Natural killer cell (primary cell): ENCODE results near the gene ZBTB43. TPM values are rescaled to one million over a fixed set of nuclear protein-coding genes. Genes with fewer than 3 reads are reported as not detected.

ENCODE experiments used
- ATAC-seq, 3 donors: fragments of 150-1000 bp in 2 of 3; fragments of 200-7000 bp in 1 of 3; cut with Tn5 transposase; 1 replicate in 1 of 3; 2 replicates in 2 of 3; pipeline ENCODE4 v1.10.0; 2021; ENCODE audit warnings: mild to moderate bottlenecking in 2 of 3, moderate library complexity in 2 of 3
- DNase-seq, 2 donors: peaks; one replicate each; pipeline versions ENCODE4 v3.0.0 to v3.0.0-alpha.2; 2013 to 2021; ENCODE audit warnings: mixed read lengths in 1 of 2
- H3K27ac ChIP-seq: one replicate; pipeline ENCODE4 v1.5.1; 2013; ENCODE audit warnings: mild to moderate bottlenecking, low read length
- H3K27me3 ChIP-seq: one replicate; pipeline ENCODE4 v1.6.1; 2013; ENCODE audit warnings: low read length; ENCODE audit not compliant: control insufficient read depth, insufficient read depth
- H3K36me3 ChIP-seq: one replicate; pipeline ENCODE4 v1.6.1; 2013; ENCODE audit warnings: low read length; ENCODE audit not compliant: control insufficient read depth, insufficient read depth
- H3K4me1 ChIP-seq: one replicate; pipeline ENCODE4 v1.6.1; 2013; ENCODE audit warnings: low read length; ENCODE audit not compliant: control insufficient read depth, insufficient read depth
- H3K4me3 ChIP-seq: one replicate; pipeline ENCODE4 v1.5.1; 2013; ENCODE audit warnings: low read length
- H3K9me3 ChIP-seq: one replicate; pipeline ENCODE4 v1.6.1; 2013; ENCODE audit warnings: low read length; ENCODE audit not compliant: control insufficient read depth, insufficient read depth
- H3K27ac Mint-ChIP-seq, 2 donors: one replicate each; pipeline ENCODE4 v1.8.0; 2022; ENCODE audit warnings: mild to moderate bottlenecking in 2 of 2, mixed read lengths in 2 of 2, moderate library complexity in 1 of 2
- H3K27me3 Mint-ChIP-seq, 2 donors: one replicate each; pipeline ENCODE4 v1.8.0; 2022; ENCODE audit warnings: low read depth in 2 of 2, mixed read lengths in 2 of 2
- H3K36me3 Mint-ChIP-seq: one replicate; pipeline ENCODE4 v1.8.0; 2022; ENCODE audit warnings: mixed read lengths
- H3K4me1 Mint-ChIP-seq, 2 donors: one replicate each; pipeline ENCODE4 v1.8.0; 2022; ENCODE audit warnings: mixed read lengths in 2 of 2
- H3K4me3 Mint-ChIP-seq: one replicate; pipeline ENCODE4 v1.8.0; 2022; ENCODE audit warnings: mild to moderate bottlenecking, moderate library complexity, mixed read lengths
- H3K9me3 Mint-ChIP-seq, 2 donors: one replicate each; pipeline ENCODE4 v1.8.0; 2022; ENCODE audit warnings: mixed read lengths in 2 of 2
- CTCF ChIP-seq: fragments of 200-600 bp; IDR thresholded peaks from one replicate; pipeline ENCODE4 v1.8.0; 2022; ENCODE audit warnings: antibody characterized with exemption
- WGBS: methylation state at CpG from one replicate; pipeline ENCODE4 v1.1.7; 2013; ENCODE audit warnings: missing lambda C conversion rate; ENCODE audit not compliant: insufficient coverage; 5-methylcytosine and 5-hydroxymethylcytosine counted together
- intact Hi-C: fragments of 100-400 bp; cut with micrococcal nuclease; formaldehyde crosslinking; loops from one replicate; pipeline ENCODE4 v1.14.2; 2022
- total RNA-seq, 4 donors: library from RNA; stranded (reverse); fragments of 120-200 nt in 1 of 4; gene quantifications; one replicate each; pipeline versions ENCODE4 v1.2.3 to v1.2.4, GENCODE V29; 2013 to 2022

Gene ZBTB43
- total RNA-seq, 3 donors from 2014 or later (not counting 1 experiment from before 2014, with no cell fraction given): 42.1 to 61.0 (median 57.2) TPM

GRCh38 chr9:126838055-126838811, 33.4 kb downstream of the ZBTB43 start:
- ATAC-seq (no peak), DNase-seq (no peak)
- H3K9me3 ChIP-seq: no peaks in the 10 kb centered on the region
- Mint-ChIP-seq H3K27me3 (no peaks in the 10 kb centered on the region), H3K4me1 (peaks cover 22 to 41% of the 10 kb centered on the region in 2 donors), H3K4me3 (no peak overlapping the region), H3K27ac (peak overlapping the region; percentile 16 to 31), H3K9me3 (no peaks in the 10 kb centered on the region), H3K36me3 (peaks cover 17% of the 10 kb centered on the region)
- H3K27ac ChIP-seq: no peak overlapping the region
- intact Hi-C loops: no loop called here
- H3K36me3 ChIP-seq: peaks cover 18% of the 10 kb centered on the region
- no peaks in the 10 kb centered on the region for H3K27me3 ChIP-seq
- WGBS: 82% methylated on average over 7 of the region's 7 CpGs
- no peak for TF ChIP-seq CTCF
- no peak overlapping the region for H3K4me3 ChIP-seq
- no peaks in the 10 kb centered on the region for H3K4me1 ChIP-seq

- ATAC-seq: no peak
- H3K27ac Mint-ChIP-seq: peak overlapping the region; percentile 16 to 31
- H3K36me3 Mint-ChIP-seq: peaks cover 11% of the 10 kb centered on the region
- TF ChIP-seq CTCF: no peak
- H3K4me1 Mint-ChIP-seq: peaks cover 19 to 40% of the 10 kb centered on the region in 2 donors
- no peak overlapping the region for H3K4me3 ChIP-seq
- H3K27me3 ChIP-seq: no peaks in the 10 kb centered on the region
- H3K9me3 Mint-ChIP-seq: no peaks in the 10 kb centered on the region
- DNase-seq: no peak
- peaks cover 12% of the 10 kb centered on the region for H3K36me3 ChIP-seq
- no peak overlapping the region for H3K27ac ChIP-seq
- no peaks in the 10 kb centered on the region for H3K27me3 Mint-ChIP-seq
- H3K4me1 ChIP-seq: no peaks in the 10 kb centered on the region
- H3K9me3 ChIP-seq: no peaks in the 10 kb centered on the region
- no peak overlapping the region for H3K4me3 Mint-ChIP-seq
- WGBS: 86% methylated on average over 12 of the region's 12 CpGs
- intact Hi-C loops: no loop called here
Measured at GRCh38 chr9:126838895-126839294, 34.1 kb downstream of the ZBTB43 start.

GRCh38 chr9:126839301-126839700, 34.5 kb downstream of the ZBTB43 start:
- H3K27ac ChIP-seq: no peak overlapping the region
- DNase-seq (no peak), ATAC-seq (peak in 1 of 3 donors; percentile 28)
- TF ChIP-seq CTCF: no peak
- intact Hi-C loops: no loop called here
- WGBS: 93% methylated on average over 8 of the region's 8 CpGs
- H3K9me3 Mint-ChIP-seq: no peaks in the 10 kb centered on the region
- no peaks in the 10 kb centered on the region for H3K27me3 Mint-ChIP-seq
- no peak overlapping the region for H3K4me3 Mint-ChIP-seq
- peak overlapping the region in 1 of 2 donors; percentile 31 for H3K27ac Mint-ChIP-seq
- no peaks in the 10 kb centered on the region for H3K4me1 ChIP-seq
- peaks cover 15 to 36% of the 10 kb centered on the region in 2 donors for H3K4me1 Mint-ChIP-seq
- no peaks in the 10 kb centered on the region for H3K27me3 ChIP-seq
- peaks cover 7% of the 10 kb centered on the region for H3K36me3 Mint-ChIP-seq
- H3K4me3 ChIP-seq: no peak overlapping the region
- no peaks in the 10 kb centered on the region for H3K9me3 ChIP-seq
- H3K36me3 ChIP-seq: peaks cover 10% of the 10 kb centered on the region
